H1 (cell line): Measurements from ENCODE around the gene OGT. TPM values are rescaled to one million over a fixed set of nuclear protein-coding genes. Genes with fewer than 3 reads are reported as not detected.

Experiments used
- HDAC2 ChIP-seq, 2 experiments: fragments of 300-600 bp in 1 of 2; sonication (generic) in 1 of 2; IDR thresholded peaks; 2 replicates each; pipeline ENCODE4 v1.6.1; 2011 to 2012; ENCODE audit warnings: low read depth in 2 of 2, low read length in 2 of 2, mild to moderate bottlenecking in 2 of 2, moderate library complexity in 2 of 2, borderline replicate concordance in 1 of 2, inconsistent platforms in 1 of 2
- HDAC6 ChIP-seq: IDR thresholded peaks from one replicate; pipeline ENCODE4 v1.7.1; 2012; ENCODE audit warnings: low read depth, mild to moderate bottlenecking, inconsistent platforms, low read length, moderate library complexity
- SP1 ChIP-seq: IDR thresholded peaks from 2 replicates; pipeline ENCODE4 v1.6.1; 2011; ENCODE audit warnings: low read depth, low read length
- YY1 ChIP-seq: IDR thresholded peaks from 2 replicates; pipeline ENCODE4 v1.6.1; 2011; ENCODE audit warnings: low read depth, mild to moderate bottlenecking, low read length
- polyA plus RNA-seq, 7 experiments: library from polyadenylated mRNA; depleted of rRNA in 3 of 7; stranded (reverse) in 5 of 7; unstranded in 2 of 7; fragments of >200 nt in 5 of 7; fragments of 200-250 nt in 2 of 7; gene quantifications; 1 replicate in 5 of 7; 2 replicates in 1 of 7; 4 replicates in 1 of 7; pipeline versions ENCODE4 v1.2.1 to v1.2.3, GENCODE V29; 2011 to 2013; ENCODE audit warnings: missing spikeins in 2 of 7, mixed read lengths in 2 of 7
- total RNA-seq: library from RNA; stranded (reverse); fragmentation: NEBNext Ultra II Directional; extraction: Animal tissue kit (Norgen Biotek cat#: 25700); gene quantifications from 2 replicates; pipeline ENCODE4 v1.2.1, GENCODE V29; 2021

OGT gene
- total and polyA plus RNA-seq, 2 of the 8 experiments (the other 6 are each of a cell fraction or from before 2014, with no cell fraction given): 130 to 169 TPM

GRCh38 chrX:71546879-71547278 lies 14.0 kb downstream of the OGT start (continued):
- TF ChIP-seq YY1 (no peak), HDAC6 (no peak), SP1 (no peak), HDAC2 (IDR thresholded peaks at IDR 0.05; ENCODE audit: borderline replicate concordance in 1 of 2, low read depth in 2 of 2, low read length in 2 of 2) (no peak)
